Measurements from ENCODE around the gene AQP12B.
"Not testable (repeated sequence)": the region's sequence is repeated elsewhere in the genome, so short reads cannot be mapped to it uniquely, and the experiment has no call there.

AQP12B gene

DNA sequence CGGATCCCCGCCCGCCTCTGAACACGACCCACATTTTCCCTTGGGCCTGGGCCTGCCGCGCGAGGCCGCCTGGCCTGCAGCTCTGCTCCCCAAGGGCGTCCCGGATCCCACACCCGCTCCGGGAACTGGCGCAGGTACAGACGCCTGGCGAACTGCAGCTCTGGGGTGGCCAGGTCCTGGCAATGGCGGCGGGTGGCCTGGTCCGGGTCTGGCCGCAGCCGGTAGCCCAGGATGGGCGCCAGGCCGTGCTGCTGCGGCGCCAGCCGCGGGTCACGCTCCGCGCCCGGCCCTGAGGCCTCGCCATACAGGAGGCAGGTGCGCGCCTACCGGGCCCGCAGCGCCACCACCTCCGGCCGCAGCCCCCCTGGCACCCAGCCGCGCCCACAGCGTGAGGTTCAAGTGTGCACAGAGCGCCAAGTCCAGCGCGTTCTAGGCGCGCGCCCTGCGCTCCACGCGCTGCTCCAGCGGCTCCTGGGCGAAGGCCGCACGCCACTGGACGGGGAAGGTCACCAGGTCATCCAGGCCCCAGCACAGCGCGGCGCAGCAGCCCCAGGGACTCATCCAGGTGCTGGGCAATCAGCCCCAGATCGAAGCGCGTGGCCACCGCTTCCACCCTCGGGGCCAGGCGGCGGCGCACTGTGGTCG lies 18.5 kb upstream of the AQP12B start:
- DNase-seq: no peak

- DNase-seq: not testable (repeated sequence)
These were observed 17.9 kb upstream of the AQP12B start for GRCh38 chr2:240700616-240701015.

DNA sequence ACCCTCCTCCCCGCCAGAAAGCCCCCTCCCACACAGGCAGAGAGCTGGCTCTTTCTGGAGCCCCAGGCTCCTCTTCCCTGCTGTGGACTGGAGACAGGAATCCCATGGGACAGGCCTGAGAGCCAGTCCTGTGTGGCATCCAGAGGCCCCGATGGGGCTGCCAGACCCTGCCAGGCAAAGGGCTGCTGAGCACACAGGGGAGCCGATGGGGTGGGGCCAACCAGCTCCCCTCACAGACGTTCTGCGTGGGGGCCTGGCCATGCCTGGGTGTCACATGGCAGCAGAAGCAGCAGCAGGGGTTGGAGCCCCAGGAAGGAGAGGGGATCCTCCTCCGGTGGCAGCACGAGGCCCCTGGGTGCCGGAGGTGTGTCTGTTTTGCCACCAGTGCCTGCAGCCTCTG lies 17.1 kb upstream of the AQP12B start:
- not testable (repeated sequence) for DNase-seq

DNA sequence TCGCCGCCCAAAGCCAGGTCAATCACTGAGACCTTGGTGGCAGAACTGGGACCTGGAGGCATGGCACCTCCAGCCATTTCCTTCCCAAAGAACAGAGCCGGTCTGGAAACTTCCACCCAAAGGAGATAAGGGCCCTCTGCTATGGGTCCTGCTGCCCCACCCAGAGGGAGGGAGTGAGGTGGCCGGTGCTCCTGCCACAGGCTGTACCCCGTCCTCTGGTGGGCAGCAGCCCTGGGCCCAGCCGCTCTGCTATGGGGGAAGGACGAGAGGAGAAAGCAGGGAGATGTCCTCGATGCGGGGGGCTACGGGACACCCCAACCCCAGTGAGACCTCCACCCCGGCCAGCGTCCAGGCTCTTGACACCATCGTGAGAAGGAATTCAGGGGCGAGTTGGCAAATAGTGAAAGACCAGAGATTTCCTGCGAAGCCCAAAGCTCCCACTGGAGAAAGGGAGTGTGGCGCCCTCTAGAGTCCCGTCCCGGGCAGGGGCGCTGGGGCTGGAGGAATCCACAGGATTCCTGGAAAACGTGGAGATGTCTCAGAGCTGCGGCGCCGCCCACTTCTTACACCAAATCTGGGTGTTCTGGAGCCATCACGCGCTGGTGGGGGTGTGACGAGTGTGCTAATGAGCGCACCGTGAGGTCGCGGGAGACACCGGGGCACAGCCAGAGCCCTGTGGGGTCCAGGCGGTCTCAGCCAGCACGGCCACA lies 16.3 kb upstream of the AQP12B start:
- DNase-seq: not testable (repeated sequence)

GRCh38 chr2:240696469-240696868 lies 13.8 kb upstream of the AQP12B start:
- not testable (repeated sequence) for DNase-seq

- DNase-seq: not testable (repeated sequence)
These were observed 12.9 kb upstream of the AQP12B start for GRCh38 chr2:240695593-240695992.

DNA sequence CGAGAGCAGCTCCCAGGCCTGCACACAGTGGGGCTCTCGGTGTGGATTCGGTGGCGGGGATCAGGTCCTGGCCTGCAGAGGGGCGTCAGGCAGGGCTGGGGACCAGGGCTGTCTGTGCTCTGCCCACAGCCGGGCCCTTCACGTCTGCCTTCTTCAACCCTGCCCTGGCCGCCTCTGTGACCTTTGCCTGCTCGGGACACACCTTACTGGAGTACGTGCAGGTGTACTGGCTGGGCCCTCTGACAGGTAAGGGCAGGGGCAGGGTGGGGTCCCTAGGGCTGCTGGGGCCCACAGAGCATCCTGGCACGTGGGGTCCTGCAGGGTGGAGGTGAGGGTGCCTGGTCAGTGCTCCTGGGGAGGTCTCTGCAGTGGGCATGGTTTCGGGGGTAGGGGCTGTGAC lies 11.6 kb upstream of the AQP12B start:
- not testable (repeated sequence) for DNase-seq

GRCh38 chr2:240692583-240693561 lies 10.2 kb upstream of the AQP12B start:
- DNase-seq: not testable (repeated sequence)

DNA sequence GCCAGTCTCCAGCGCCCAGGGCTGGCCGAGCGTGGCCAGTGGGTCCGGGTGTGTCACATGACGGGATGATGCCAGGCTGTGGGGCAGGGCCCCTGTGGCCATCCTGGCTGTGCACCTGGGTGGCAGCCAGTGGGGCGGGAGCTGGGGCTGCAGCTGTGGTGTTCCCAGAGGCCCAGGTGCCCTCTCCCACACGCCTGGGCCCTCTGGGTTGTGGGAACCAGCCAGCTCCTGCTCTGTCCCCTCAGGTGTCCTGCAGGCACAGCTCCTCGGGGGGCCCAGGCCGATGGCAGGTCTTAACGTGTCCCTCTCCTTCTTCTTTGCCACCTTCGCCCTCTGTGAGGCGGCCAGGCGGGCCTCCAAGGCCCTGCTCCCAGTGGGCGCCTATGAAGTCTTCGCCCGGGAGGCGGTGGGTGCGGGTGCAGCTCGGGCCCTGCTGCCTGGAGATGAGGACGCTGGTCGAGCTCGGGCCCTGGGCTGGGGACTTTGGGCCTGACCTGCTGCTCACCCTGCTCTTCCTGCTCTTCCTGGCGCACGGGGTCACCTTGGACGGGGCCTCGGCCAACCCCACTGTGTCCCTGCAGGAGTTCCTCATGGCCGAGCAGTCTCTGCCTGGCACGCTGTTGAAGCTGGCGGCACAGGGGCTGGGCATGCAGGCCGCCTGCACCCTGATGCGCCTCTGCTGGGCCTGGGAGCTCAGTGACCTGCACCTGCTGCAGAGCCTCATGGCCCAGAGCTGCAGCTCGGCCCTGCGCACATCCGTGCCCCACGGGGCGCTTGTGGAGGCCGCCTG lies 9.1 kb upstream of the AQP12B start, which contains the start of gene AQP12A:
TSS of gene AQP12A (plus strand) at position 236 of the 790 bp plus-strand sequence. CDS start at position 284, 48 bp downstream.
- not testable (repeated sequence) for DNase-seq

DNA sequence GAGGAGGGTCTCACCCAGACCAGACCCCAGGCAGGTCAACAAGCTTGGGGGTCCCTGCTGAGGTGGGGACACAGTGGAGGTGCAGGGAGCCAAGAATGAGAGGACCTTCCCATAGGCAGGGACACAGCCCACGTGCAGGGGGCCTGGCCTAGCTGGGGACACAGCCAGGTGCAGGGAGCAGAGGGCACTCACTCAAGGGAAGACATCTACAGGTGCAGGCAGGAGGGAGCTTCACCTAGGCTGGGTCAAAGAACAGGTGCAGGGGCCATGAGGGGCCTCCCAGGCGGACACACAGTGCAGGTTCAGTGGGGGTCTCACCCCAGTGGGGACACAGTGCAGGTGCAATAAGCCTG lies 8.4 kb upstream of the AQP12B start:
- DNase-seq: not testable (repeated sequence)

DNA sequence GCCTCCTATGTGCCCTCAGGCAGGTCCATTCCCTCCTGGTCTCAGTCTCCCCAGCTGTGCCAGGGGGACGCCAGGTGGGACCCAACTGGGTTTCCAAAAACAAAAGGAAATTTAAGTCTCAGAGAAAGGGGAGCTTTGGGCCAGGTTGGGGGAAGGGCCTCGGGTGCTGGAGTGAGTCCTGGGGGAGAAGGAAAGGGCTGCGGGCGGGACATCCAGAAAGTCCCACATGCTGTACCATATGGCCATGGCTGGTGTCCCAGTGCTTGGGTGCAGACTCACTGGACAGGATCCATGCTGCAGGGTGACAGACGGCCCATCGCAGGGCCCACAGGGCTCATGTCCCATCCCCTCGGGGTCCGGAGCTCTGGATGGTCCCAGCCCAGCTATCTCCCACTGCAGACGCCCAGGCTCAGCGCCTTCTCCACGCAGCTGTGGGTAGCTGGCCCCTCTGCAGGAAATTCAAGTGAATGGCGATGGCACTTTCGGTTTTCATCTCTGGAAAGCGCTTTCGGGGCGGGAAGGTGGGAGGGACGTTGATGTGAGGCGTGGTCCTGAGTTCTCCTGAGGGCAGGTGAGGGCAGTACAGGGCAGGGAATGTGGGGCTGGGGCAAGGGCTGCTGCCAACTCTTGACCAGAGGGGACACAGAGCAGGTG lies 7.9 kb upstream of the AQP12B start:
- not testable (repeated sequence) for DNase-seq

GRCh38 chr2:240689975-240690374 lies 7.3 kb upstream of the AQP12B start:
- DNase-seq: no peak

DNA sequence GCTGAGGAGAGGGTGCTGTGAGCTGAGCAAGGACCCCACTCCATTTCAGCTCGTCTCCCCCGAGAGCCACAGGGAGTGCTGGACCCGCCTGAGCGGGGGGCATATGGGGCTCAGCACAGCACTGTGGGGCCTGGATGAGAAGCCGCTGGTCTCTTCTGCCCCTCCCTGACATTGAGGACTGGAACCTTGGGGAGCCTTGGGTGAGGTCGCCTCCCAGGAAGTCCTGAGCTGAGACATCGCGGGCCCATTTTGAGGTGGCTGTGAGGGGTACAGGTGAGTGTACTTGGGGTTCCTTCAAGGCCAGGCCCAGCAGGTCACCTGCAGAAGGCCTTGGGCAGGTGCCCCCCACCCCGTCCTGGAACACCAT lies 5.9 kb upstream of the AQP12B start:
- DNase-seq: no peak

DNA sequence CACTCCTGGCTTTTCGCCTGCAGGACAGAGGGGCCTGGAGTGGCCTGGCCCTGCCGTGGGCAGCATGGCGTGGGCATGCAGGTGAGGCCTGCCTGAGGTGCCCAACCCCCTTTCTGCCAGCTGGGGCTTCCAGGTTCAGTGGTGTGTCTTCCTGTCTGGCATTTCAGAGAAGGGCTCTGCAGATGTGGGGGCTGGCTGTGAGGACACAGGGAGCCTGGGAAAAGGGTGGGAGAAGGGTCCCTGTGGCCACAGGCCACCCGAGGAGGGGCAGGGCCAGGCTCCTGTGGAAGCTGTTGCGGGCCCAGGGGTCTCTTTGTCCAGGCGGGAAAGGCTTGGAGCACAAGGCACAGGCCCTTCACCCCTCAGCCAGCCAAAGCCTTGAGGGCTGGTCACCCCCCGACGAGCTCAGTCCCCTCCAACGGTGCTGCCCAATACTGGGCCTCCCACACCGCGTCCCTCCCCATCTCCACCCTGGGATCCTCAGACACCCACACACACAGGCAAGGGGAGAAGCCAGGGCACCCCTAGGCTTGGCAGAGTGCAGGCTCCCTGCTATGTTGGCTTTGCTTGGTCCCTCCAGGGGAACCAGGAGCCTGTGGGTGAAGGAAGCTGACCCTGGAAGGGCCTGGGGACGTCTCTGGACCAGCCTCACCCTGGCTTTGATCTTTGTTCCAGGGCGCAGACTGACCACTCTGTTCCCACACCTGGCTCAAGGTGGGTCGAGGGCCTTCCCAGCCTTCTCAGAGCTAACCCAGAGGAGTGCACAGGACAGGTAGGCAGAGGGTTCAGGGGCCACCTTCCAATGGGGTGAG lies 5.3 kb upstream of the AQP12B start:
- no peak for DNase-seq

DNA sequence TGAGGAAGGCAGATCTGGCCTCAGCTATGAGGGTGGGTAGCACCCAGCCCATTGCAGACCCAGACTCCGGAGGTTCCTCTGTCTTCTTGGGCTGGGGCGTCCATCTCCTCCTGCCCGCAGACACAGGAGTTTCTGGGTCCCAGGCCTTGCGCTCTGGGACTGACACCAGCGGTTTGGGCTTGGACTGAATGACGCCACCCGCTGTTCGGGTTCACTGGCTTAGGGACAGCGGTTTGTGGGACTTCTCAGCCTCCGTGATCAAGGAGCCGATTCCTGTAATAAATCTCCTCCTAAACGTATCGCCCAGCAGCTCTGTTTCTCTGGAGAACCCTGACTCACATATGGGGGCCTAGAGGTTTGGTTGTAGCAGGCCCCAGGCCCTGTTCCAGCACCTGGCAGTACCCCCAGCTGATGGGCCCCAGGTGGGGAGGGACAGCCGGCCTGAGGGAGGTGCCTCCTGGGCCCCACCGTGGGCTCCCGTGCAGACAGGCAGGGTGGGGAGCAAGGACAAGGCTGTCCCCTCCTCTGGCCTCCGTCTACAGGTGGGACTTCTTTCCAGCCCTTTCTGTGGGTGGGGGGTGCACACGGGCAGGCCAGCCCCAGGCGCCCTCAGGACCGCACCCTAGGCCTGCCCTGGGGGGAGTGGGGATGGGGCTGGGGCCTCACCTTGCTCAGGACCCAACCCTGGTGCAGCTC lies 4.5 kb upstream of the AQP12B start:
- DNase-seq: no peak

GRCh38 chr2:240686460-240686859 lies 3.8 kb upstream of the AQP12B start:
- DNase-seq: peak; percentile 66

- no peak for DNase-seq
These were observed 3.2 kb upstream of the AQP12B start for GRCh38 chr2:240685771-240686371.

- not testable (repeated sequence) for DNase-seq
These were observed 1.5 kb upstream of the AQP12B start for GRCh38 chr2:240683980-240684728.

DNA sequence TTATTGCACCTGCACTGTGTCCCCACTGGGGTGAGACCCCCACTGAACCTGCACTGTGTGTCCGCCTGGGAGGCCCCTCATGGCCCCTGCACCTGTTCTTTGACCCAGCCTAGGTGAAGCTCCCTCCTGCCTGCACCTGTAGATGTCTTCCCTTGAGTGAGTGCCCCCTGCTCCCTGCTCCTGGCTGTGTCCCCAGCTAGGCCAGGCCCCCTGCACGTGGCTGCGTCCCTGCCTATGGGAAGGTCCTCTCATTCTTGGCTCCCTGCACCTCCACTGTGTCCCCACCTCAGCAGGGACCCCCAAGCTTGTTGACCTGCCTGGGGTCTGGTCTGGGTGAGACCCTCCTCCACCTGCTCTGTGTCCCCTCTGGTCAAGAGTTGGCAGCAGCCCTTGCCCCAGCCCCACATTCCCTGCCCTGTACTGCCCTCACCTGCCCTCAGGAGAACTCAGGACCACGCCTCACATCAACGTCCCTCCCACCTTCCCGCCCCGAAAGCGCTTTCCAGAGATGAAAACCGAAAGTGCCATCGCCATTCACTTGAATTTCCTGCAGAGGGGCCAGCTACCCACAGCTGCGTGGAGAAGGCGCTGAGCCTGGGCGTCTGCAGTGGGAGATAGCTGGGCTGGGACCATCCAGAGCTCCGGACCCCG lies 769 bp upstream of the AQP12B start:
- DNase-seq: not testable (repeated sequence)

Measured in MV-4-11 (cell line).